NCI-H2196 (cell line): Measurements from ENCODE around the gene TGFBR2.
"Not testable (repeated sequence)": the region's sequence is repeated elsewhere in the genome, so short reads cannot be mapped to it uniquely, and the experiment has no call there.

Experiments
- DNase-seq: peaks from one replicate; lab custom pipeline; 2025; ENCODE audit not compliant: unreplicated experiment; lab: John Stamatoyannopoulos, UW

Gene TGFBR2

DNA sequence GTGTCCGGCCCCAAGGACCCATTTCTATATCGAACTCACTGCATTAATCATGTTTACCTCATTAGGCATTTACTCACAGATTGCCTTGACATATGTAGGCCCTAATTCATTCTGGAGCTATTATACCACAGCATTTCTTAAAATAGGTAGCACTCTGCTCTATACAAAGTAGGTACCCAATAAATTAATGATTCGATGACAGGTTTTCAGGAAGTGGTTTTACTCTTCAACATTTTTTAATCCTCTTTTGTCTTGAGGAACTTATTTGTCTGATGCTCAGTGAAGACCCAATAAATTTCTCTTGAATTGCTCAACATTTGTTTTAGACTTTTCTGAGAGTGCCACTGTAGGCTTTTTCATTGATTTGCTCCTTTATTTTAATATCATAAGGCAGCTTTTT is 12.1 kb downstream of the TGFBR2 start:
- DNase-seq: no peak

DNA sequence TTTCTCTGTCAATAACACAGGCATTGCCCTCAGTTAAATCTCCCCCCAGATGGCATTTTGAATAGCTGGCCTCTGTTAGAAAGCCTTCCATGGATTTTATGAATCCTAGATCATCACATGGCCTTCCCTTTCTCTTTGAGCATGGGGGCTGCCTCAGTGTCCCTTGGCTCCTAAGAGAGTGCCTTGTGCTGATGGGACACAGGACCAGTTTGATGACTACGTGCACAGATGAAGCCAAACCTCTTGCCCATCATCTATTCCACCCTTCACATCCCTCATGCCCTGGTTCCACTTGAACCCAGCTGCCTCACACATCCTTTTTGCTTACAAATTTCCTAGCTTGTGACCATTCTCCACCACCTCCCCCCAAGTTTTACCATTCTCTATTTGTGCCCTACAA is 12.9 kb downstream of the TGFBR2 start:
- DNase-seq: no peak

DNA sequence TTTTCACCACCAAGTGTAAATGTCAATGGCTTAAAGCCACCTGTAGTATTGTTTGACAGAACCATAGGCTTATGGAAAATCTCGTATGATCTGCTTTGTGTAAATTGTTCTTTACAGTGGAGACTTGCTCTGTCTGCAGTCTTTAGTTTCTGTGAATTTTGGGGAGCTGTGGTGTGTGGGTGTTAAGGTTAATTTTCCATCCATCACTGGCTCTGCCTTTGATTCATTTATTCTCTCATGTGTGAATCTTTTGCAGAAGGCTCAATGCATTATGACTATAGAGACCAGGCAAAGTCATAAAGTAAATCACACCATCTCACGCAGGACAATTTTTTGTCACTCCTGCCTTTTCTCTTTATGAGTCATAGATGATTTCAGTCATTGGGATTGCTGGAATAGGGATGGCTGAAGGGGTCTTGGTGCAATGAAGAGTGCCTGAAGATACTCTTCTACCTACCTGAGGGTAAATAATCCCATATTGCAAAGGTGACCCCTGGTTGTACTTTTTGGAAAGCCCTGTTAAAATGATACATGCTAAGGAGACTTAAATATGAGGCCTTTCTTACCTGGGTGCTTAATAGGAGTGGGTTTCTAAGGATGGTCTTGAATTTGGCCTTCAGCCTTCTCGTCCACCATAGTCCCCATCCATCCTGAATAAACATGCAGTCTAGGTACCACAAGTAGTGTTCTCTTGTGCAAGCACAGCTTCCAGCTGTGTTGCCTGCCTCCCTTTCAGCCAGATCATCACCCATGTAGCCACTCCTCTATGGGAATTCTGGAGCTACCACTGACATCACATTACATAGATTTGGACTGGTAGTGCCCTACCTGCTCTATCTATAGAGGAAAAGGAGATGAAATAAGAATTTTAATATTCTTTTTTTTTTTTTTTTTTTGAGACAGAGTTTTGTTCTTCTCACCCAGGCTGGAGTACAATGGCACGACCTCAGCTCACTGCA is 14.3 kb downstream of the TGFBR2 start:
- no peak for DNase-seq

DNA sequence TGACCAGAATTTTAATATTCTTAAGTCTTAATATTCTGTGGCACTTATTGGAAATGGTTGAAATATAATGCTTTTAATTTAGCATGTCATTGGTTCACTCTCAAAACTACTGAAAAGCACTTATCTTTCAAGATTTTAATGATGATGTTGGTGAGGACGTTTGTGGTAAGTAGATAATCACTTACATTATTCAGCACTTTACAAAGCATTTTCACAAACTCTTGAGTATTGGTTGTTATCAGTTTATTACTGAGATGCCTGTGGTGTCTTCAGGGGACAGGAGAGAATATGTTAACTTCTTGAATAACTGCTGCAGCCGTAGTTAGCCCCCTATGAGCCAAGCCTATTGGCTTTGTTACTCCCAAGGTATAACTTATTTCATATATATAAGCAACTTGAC is 15.2 kb downstream of the TGFBR2 start:
- DNase-seq: no peak

DNA sequence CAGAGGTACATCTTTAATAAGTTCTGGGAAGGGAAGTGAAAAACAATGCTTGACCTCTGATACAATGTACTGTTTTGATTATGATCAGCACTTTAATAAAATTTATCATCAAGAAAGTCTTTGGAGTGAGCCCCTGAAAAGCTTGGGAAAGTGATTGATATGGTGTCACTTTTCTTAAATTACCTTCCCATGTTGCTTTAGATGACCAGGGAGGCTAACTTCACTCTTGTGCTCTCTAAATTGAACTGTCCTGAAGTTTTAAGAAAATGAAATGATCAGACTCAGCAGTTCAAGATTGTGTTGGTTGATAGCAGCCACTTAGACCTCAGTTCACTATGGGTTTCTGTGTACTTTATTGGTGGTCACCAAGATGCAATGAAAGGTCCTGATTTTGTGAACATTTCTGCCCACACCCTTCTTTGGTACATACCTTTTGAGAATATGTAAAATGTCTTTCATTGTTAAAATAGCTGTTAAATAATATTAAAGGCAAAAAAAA is 15.7 kb downstream of the TGFBR2 start:
- no peak for DNase-seq

DNA sequence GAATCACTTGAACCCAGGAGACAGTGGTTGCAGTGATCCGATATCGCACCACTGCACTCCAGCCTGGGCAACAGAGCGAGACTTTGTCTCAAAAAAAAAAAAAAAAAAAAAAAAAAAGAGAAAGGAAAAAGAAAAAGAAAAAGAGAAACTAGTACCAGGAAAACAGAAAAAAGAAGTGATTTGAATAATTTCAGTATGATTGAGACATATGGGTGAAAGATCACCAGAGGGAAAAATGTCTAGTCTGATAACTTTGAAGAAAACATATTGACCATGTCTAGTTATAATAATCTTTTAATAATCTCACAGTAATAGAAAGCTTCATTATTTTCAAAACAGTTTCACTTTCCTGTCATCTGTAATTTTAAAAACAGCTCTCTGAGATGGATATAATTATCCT is 16.4 kb downstream of the TGFBR2 start:
- no peak for DNase-seq

DNA sequence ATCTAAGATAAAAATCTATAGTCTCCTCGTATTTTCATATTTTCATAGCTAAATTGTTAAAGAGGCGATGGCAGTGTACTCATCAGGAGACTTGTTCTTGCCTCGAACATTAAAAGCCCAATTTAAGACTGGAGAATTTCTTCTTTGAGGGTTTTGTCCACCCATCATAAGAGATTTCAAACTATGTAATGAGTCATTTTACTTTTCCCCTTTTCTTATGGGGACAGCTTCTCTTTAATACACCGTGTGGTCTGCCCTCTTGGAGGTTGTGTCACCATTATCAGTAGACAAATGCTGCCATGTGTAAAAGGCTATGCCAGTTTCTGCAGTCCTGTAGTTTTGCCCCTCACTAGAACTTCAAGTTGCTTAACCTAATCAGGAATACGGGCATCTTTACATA is 16.9 kb downstream of the TGFBR2 start:
- DNase-seq: no peak

- DNase-seq: not testable (repeated sequence)
Observed at GRCh38 chr3:30624480-30624879, 18.1 kb downstream of the TGFBR2 start.

DNA sequence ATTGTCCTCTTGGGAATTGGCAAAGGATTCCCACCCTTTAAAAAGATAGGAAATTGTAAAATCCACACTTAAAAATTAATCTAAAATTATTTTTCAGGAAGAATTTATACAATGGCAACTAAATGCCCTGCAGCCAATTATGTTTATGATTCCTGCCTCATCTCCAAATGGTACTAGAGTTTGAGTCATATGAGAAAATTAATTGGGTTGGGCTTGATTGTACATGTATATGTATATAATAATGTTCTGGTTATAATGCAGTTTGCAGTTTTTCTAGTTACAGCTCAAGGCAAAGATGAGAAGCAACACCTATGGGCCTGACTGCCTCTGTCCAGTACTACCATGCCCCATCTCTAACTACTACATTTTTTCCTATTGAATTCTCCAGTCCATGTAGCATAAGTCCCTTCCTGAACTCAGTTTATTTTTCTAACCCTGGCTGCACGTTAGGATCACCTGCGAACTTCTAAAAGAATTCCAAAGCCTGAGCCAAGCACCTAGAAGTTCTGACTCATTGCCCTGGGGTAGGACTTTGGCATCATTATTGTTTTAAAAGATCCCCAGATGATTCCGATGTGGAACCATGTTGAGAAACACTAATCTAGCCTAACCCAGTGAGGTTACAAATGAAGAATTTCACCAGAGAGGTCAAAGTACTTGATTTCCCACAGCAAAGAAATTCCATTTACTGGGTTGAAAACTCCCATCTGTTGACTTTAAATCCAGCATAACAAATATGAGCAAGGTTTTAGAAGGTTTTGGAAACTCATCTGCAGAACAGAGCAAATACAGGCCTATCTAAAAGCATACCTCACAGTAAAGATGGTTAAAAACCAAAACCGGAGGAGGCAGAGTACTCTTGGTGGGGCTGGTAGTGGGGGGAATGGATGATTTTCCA is 19.4 kb downstream of the TGFBR2 start:
- no peak for DNase-seq

DNA sequence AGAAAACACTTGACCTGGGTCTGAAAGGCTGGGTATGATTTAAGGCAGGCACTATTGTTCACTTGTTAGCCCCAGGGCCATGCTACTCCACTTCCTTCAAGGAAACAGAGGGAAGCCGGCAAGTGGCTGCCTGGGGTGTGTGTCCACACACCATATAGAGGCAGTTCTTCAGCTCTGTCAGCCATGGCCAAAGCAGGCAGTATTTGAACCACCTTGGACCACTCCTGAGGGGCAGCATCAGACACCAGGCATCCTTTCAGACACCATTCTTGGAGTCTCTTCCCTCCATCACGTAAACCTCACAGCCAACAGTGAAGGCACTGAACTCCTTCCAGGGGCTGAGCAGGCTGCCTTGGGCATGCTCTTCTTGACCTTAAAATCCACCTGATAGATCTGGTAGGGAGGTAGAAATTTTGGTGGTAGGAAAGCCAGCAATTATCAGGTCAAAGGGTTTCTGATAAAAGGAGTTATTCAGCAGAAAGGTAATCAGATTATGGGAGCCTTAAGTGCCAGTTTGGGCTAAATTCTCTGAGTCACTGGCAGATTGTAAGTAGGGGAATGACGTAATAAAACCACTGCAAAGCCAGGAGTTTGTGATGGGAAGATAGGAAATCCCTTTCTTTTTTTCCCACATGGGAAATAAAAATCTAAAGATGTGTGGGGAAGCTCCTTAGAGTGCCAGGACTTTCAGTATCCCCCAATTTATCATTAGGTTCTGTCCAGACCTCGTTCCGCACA is 20.2 kb downstream of the TGFBR2 start:
- no peak for DNase-seq

DNA sequence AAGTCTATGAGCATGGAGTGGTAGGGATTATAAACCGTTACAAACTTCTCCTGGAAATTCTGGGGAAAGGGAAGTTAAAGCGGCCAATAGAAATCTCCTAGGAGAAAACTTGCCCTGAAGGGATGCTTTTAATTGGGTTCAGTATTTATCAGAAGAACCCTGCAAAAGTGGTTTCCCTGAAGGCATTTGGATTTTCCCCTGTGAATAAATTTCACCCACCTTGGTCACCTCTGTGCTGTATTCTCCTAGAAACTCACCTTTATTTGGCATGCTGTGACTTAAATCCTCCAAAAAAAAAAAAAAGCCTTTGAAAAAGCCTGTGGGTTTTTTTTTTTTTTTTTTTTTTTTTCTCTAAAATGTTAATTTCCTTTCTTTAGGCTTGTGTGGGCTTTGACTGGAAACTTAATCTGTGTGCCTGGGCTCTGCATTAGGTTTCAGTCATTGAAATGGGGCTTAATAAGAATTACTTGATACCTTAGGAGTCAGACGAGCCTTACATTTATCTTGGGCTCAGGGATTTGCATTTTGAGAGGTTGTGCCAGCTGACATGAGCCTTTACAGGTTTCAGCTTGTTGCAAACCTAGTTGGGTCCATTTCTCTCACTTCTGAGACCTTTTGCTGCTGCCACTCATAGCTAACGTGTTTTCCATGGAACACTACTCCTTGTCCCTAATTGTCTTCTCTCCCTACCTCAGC is 22.0 kb downstream of the TGFBR2 start:
- DNase-seq: no peak

DNA sequence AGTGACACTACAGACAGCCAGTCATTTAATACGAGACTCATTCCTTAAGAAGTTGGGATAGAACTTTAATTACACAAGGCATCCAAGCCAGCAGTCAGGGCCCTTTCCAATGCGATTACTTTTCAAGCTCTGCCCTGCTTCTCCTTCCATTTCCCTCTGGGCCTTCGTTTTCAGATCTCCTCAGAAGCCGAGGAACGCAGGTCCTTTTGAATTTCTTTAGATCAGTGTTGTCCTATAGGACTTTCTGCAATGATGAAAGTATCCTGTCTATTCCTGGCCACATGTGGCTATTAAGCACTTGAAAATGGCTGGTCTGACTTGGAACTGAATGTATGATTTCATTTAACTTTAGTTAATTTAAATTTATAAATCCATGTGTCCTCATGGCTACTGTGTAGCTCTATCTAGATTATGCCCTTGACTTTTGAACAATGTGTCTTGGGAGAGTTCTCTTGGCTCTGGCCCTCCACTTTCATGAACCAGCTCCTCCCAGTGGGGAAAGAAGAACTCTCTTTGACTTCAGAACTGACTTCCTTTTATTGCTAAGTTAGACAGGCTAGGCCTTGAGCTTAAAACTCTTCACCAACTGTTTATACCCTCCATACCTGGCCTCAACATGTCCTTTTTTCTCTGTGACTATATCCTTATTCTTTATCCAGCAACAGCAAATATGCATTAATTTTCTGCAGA is 22.6 kb downstream of the TGFBR2 start:
- DNase-seq: no peak

DNA sequence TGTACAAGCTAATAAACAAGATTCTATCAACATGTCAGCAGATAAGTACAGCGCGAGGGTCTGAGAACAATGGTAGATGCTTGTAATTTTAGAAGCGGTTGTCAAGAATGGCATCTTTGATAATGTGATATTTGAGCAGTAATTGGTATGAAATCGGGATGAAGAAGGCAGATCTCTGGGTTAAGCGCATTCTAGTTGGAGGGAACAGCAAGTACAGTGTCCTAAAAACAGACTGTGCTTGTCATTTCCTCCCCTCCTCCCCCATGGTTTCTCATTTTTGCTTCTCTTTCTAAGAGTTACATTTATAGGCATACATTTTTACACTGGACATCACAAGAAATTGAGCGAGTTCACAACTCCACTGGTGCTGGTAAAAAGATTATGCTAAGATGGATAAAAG is 23.3 kb downstream of the TGFBR2 start:
- DNase-seq: no peak

DNA sequence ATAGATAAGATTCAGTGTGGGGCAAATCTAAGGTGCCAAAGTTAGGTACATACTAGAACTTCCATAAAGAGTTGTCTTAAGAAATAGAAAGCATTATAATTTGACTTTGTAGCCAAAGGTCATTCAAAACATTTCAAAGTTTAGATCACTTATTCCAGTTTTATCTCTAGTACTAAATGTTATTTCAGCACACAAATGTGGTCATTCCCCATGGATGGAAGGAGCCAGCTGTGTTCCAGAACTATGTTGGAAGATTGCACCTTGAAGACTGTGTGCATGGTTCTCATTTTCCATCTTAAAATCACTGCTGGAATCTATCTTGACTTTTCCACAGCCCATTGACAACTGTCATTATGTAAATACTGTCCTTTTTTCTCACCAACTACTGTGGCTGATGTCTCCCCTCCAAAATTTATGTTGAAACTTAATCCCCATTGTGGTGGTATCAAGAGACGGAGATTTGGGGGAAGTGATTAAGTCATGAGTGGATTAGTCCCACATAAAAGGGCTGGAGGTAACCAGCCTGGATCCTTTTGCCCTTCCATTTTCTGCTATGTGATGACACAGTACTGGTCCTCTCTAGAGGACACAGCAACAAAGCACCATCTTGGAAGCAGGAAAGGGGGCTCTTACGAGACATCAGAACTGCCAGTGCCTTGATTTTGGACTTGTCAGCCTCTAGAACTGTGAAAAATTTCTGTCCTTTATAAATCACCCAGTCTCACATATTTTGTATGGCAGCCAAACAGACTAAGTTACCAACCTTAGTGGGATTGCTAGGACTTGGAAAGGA is 24.0 kb downstream of the TGFBR2 start:
- DNase-seq: no peak

- no peak for DNase-seq
Observed at GRCh38 chr3:30631243-30631904, 25.0 kb downstream of the TGFBR2 start.

GRCh38 chr3:30632065-30632464 is 25.7 kb downstream of the TGFBR2 start:
- no peak for DNase-seq

DNA sequence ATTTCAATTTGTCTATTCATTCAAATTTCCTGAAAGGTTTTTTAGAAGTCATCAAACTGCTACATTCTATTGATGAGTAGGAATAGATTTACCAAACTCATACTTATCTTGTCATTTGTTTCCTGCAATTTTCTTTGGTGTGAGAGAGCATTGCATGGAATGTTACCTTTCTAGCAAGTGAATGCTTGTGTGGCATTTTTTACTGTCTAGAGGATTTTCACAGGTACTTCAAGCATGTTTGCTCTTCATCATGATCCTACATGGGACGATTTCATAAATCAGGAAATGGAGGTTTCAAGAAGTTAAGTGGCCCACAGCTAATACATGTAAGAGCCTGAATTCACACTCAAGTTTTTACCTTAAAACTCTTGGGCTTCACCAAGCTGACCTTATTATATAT is 26.1 kb downstream of the TGFBR2 start:
- DNase-seq: no peak

- no peak for DNase-seq
Observed at GRCh38 chr3:30633718-30634117, 27.3 kb downstream of the TGFBR2 start.
